H1 (cell line): ENCODE results near the gene LYPD6B. TPM values are rescaled to one million over a fixed set of nuclear protein-coding genes. Genes with fewer than 3 reads are reported as not detected.

Source experiments
- CTCF ChIA-PET: fragments of 300-600 bp; sonication (Branson Sonifier 250); formaldehyde crosslinking; loops from one replicate; lab custom pipeline; 2021; ENCODE audit not compliant: partially characterized antibody; lab: Charles Lee
- POLR2A ChIA-PET: fragments of 300-600 bp; sonication (Branson Sonifier 250); formaldehyde crosslinking; loops from one replicate; lab custom pipeline; 2021; ENCODE audit warnings: inconsistent platforms; ENCODE audit not compliant: partially characterized antibody; lab: Charles Lee
- DNase-seq, 2 experiments: peaks; one replicate each; pipeline versions ENCODE4 v3.0.0 to v3.0.0-alpha.2; 2010 to 2022; ENCODE audit warnings: low spot score in 2 of 2, low read depth in 1 of 2, mixed read lengths in 1 of 2
- FAIRE-seq: peaks from 2 replicates; lab custom pipeline; 2011; peaks lifted over from hg19 to GRCh38; lab: Jason Lieb, UNC
- H2AFZ ChIP-seq: 2 replicates; pipeline ENCODE4 v1.8.1; 2012; ENCODE audit warnings: low read length, inconsistent platforms
- H2AK5ac ChIP-seq: 2 replicates; pipeline ENCODE4 v1.6.1; 2013; ENCODE audit warnings: low read depth, low read length
- H2BK120ac ChIP-seq: replicated peaks from 2 replicates; pipeline ENCODE3; 2013; ENCODE audit warnings: low read depth, low read length, inconsistent platforms
- H2BK12ac ChIP-seq: 2 replicates; pipeline ENCODE4 v1.6.1; 2013; ENCODE audit warnings: low read depth, low read length
- H2BK15ac ChIP-seq: 2 replicates; pipeline ENCODE4 v1.6.1; 2013; ENCODE audit warnings: low read length
- H2BK20ac ChIP-seq: 2 replicates; pipeline ENCODE4 v1.6.1; 2013; ENCODE audit warnings: low read length
- H2BK5ac ChIP-seq: 2 replicates; pipeline ENCODE4 v1.6.1; 2013; ENCODE audit warnings: low read depth, low read length
- H3K14ac ChIP-seq: 2 replicates; pipeline ENCODE4 v1.6.1; 2013; ENCODE audit warnings: inconsistent platforms; ENCODE audit not compliant: insufficient read length
- H3K18ac ChIP-seq: 2 replicates; pipeline ENCODE4 v1.6.1; 2013; ENCODE audit warnings: low read length; ENCODE audit errors: extremely low read depth
- H3K23ac ChIP-seq: 2 replicates; pipeline ENCODE4 v1.6.1; 2013; ENCODE audit warnings: inconsistent platforms; ENCODE audit not compliant: insufficient read length
- H3K23me2 ChIP-seq: 2 replicates; pipeline ENCODE4 v1.6.1; 2013; ENCODE audit warnings: low read depth, low read length
- H3K27ac ChIP-seq: 2 replicates; pipeline ENCODE4 v1.6.1; 2011; ENCODE audit warnings: low read depth, low read length, inconsistent platforms
- H3K27me3 ChIP-seq, 4 experiments: replicated peaks in 1 of 4; 1 replicate in 1 of 4; 2 replicates in 3 of 4; pipeline versions ENCODE4 v1.6.1 to v1.8.1; 2011 to 2013; ENCODE audit warnings: low read length in 3 of 4, mild to moderate bottlenecking in 3 of 4, inconsistent platforms in 2 of 4, mixed read lengths in 2 of 4, moderate library complexity in 1 of 4; ENCODE audit not compliant: control insufficient read depth in 3 of 4, insufficient read depth in 3 of 4; ENCODE audit errors: extremely low read depth in 1 of 4
- H3K36me3 ChIP-seq, 4 experiments: 2 replicates each; pipeline versions ENCODE4 v1.6.1 to v1.8.1; 2011 to 2013; ENCODE audit warnings: mild to moderate bottlenecking in 4 of 4, low read length in 3 of 4, moderate library complexity in 2 of 4, control low read depth in 1 of 4, inconsistent platforms in 1 of 4; ENCODE audit not compliant: insufficient read depth in 4 of 4, control insufficient read depth in 2 of 4
- H3K4ac ChIP-seq: replicated peaks from 2 replicates; pipeline ENCODE3; 2013; ENCODE audit warnings: low read length, low read depth, mixed read lengths, inconsistent platforms; ENCODE audit not compliant: insufficient read length
- H3K4me1 ChIP-seq, 4 experiments: replicated peaks in 1 of 4; 1 replicate in 1 of 4; 2 replicates in 3 of 4; pipeline versions ENCODE4 v1.6.1 to v1.8.1; 2011 to 2013; ENCODE audit warnings: low read length in 3 of 4, inconsistent platforms in 2 of 4, mixed read lengths in 1 of 4; ENCODE audit not compliant: insufficient read depth in 4 of 4, control insufficient read depth in 3 of 4
- H3K4me2 ChIP-seq, 2 experiments: 2 replicates each; pipeline versions ENCODE4 v1.6.1 to v1.8.1; 2011 to 2013; ENCODE audit warnings: low read depth in 2 of 2, low read length in 2 of 2, control low read depth in 1 of 2, inconsistent platforms in 1 of 2, mild to moderate bottlenecking in 1 of 2; ENCODE audit not compliant: insufficient read depth in 1 of 2
- H3K4me3 ChIP-seq, 4 experiments: fragments of 200-600, 300-600 bp in 1 of 4; sonication (generic), shearing (Covaris generic), sonication (Bioruptor Twin) in 1 of 4; 2 replicates each; pipeline versions ENCODE4 v1.5.1 to v1.8.1; 2011 to 2016; ENCODE audit warnings: low read length in 4 of 4, low read depth in 3 of 4, control low read depth in 2 of 4, inconsistent platforms in 2 of 4, mild to moderate bottlenecking in 2 of 4, mixed read lengths in 1 of 4, moderate library complexity in 1 of 4; ENCODE audit not compliant: insufficient read depth in 2 of 4; ENCODE audit errors: extremely low read depth in 1 of 4
- H3K56ac ChIP-seq: replicated peaks from 2 replicates; pipeline ENCODE3; 2013; ENCODE audit warnings: low read depth, mild to moderate bottlenecking, mixed read lengths, low read length, inconsistent platforms; ENCODE audit not compliant: insufficient read length
- H3K79me1 ChIP-seq: 2 replicates; pipeline ENCODE4 v1.6.1; 2013; ENCODE audit warnings: low read depth, low read length, control low read depth
- H3K79me2 ChIP-seq, 2 experiments: 2 replicates each; pipeline versions ENCODE4 v1.6.1 to v1.8.1; 2012 to 2013; ENCODE audit warnings: low read length in 2 of 2, mild to moderate bottlenecking in 2 of 2, inconsistent platforms in 1 of 2; ENCODE audit not compliant: insufficient read depth in 2 of 2, control insufficient read depth in 1 of 2
- H3K9ac ChIP-seq, 4 experiments: replicated peaks in 1 of 4; 1 replicate in 1 of 4; 2 replicates in 3 of 4; pipeline versions ENCODE4 v1.6.1 to v1.8.1; 2011 to 2013; ENCODE audit warnings: low read depth in 3 of 4, low read length in 3 of 4, control low read depth in 2 of 4, mild to moderate bottlenecking in 2 of 4, moderate library complexity in 2 of 4, inconsistent platforms in 1 of 4; ENCODE audit errors: extremely low read depth in 1 of 4
- H3K9me3 ChIP-seq, 2 experiments: 2 replicates each; pipeline versions ENCODE4 v1.6.1 to v1.8.1; 2012 to 2013; ENCODE audit warnings: mild to moderate bottlenecking in 2 of 2, moderate library complexity in 2 of 2, control low read depth in 1 of 2, inconsistent platforms in 1 of 2, low read depth in 1 of 2, low read length in 1 of 2, mixed read lengths in 1 of 2; ENCODE audit not compliant: insufficient read depth in 2 of 2
- H4K20me1 ChIP-seq, 2 experiments: replicated peaks in 1 of 2; 2 replicates each; pipeline versions ENCODE3 to v1.8.1; 2011 to 2013; ENCODE audit warnings: inconsistent platforms in 2 of 2, low read length in 2 of 2, mild to moderate bottlenecking in 1 of 2; ENCODE audit not compliant: insufficient read depth in 2 of 2, control insufficient read depth in 1 of 2
- H4K5ac ChIP-seq: 2 replicates; pipeline ENCODE4 v1.6.1; 2013; ENCODE audit warnings: low read length, low read depth, mixed read lengths, inconsistent platforms; ENCODE audit not compliant: insufficient read length
- H4K8ac ChIP-seq: 2 replicates; pipeline ENCODE4 v1.8.0; 2013; ENCODE audit warnings: mild to moderate bottlenecking, moderate library complexity, low read length, inconsistent platforms; ENCODE audit not compliant: insufficient read depth; ENCODE audit errors: extremely low read depth
- H4K91ac ChIP-seq: replicated peaks from 2 replicates; pipeline ENCODE3; 2013; ENCODE audit warnings: low read length, mixed read lengths, inconsistent platforms; ENCODE audit not compliant: insufficient read length
- CBX8 ChIP-seq: fragments of 300-800, 300-1000 bp; sonication (generic); IDR thresholded peaks from 2 replicates; pipeline ENCODE4 v1.7.1; 2016; ENCODE audit warnings: low read depth, low read length, borderline replicate concordance
- CEBPB ChIP-seq: IDR thresholded peaks from 2 replicates; pipeline ENCODE4 v1.6.1; 2012; ENCODE audit warnings: low read depth, low read length
- JUND ChIP-seq: IDR thresholded peaks from 2 replicates; pipeline ENCODE4 v1.6.1; 2011; ENCODE audit warnings: mild to moderate bottlenecking, improper control_type of control experiment, low read length
- SIN3A ChIP-seq, 2 experiments: IDR thresholded peaks in 1 of 2; conservative IDR thresholded peaks in 1 of 2; 2 replicates each; pipeline ENCODE4 v1.6.1; 2011 to 2012; ENCODE audit warnings: low read length in 2 of 2, improper control_type of control experiment in 1 of 2, low read depth in 1 of 2, mild to moderate bottlenecking in 1 of 2
- SP4 ChIP-seq: IDR thresholded peaks from 2 replicates; pipeline ENCODE4 v1.6.1; 2012; ENCODE audit warnings: low read length, inconsistent platforms
- YY1 ChIP-seq: IDR thresholded peaks from 2 replicates; pipeline ENCODE4 v1.6.1; 2011; ENCODE audit warnings: low read depth, mild to moderate bottlenecking, low read length
- polyA plus RNA-seq, 7 experiments: library from polyadenylated mRNA; depleted of rRNA in 3 of 7; stranded (reverse) in 5 of 7; unstranded in 2 of 7; fragments of >200 nt in 5 of 7; fragments of 200-250 nt in 2 of 7; gene quantifications; 1 replicate in 5 of 7; 2 replicates in 1 of 7; 4 replicates in 1 of 7; pipeline versions ENCODE4 v1.2.1 to v1.2.3, GENCODE V29; 2011 to 2013; ENCODE audit warnings: missing spikeins in 2 of 7, mixed read lengths in 2 of 7
- total RNA-seq: library from RNA; stranded (reverse); fragmentation: NEBNext Ultra II Directional; extraction: Animal tissue kit (Norgen Biotek cat#: 25700); gene quantifications from 2 replicates; pipeline ENCODE4 v1.2.1, GENCODE V29; 2021

The LYPD6B gene
- total and polyA plus RNA-seq, 2 of the 8 experiments (the other 6 are each of a cell fraction or from before 2014, with no cell fraction given) = 2.2 to 3.5 TPM

- no peak overlapping the region for H2AFZ ChIP-seq
- no peaks in the 10 kb centered on the region for H3K9me3 ChIP-seq
- H2BK5ac ChIP-seq = no peak overlapping the region
- H4K91ac ChIP-seq = no peak overlapping the region
- no peaks in the 10 kb centered on the region for H3K36me3 ChIP-seq
- H3K23ac ChIP-seq = no peak overlapping the region
- no peak overlapping the region for H3K4ac ChIP-seq
- no peak overlapping the region for H3K4me3 ChIP-seq
- no peaks in the 10 kb centered on the region for H3K27me3 ChIP-seq
- no peak overlapping the region for H3K27ac ChIP-seq
- no peaks in the 10 kb centered on the region; the same call in 1 of the 2 replicates for H3K23me2 ChIP-seq
- H2BK20ac ChIP-seq = no peak overlapping the region
- TF ChIP-seq CBX8 (no peak), JUND (no peak), SP4 (no peak), CEBPB (no peak), SIN3A (conservative IDR thresholded peaks at IDR 0.05 in 1 of 2, IDR thresholded peaks at IDR 0.05 in 1 of 2; ENCODE audit: low read depth in 1 of 2, low read length in 2 of 2) (no peak), YY1 (no peak)
- TF ChIP-seq, all 59 proteins: peak for 0
- FAIRE-seq = no peak
- H3K56ac ChIP-seq = no peak overlapping the region
- H3K79me1 ChIP-seq = no peaks in the 10 kb centered on the region
- H3K9ac ChIP-seq = no peak overlapping the region
- H2BK12ac ChIP-seq = no peak overlapping the region
- H3K4me2 ChIP-seq = no peak overlapping the region
- H3K79me2 ChIP-seq = no peaks in the 10 kb centered on the region
- no peak overlapping the region for H4K8ac ChIP-seq
- H2AK5ac ChIP-seq = no peak overlapping the region
- H3K14ac ChIP-seq = no peak overlapping the region
- ChIA-PET POLR2A (no interaction called here), CTCF (interaction anchor here (0.7 to 1.9 kb wide), 3 partner anchors 10 to 77 kb away, joined by 3 to 9 read pairs (median 3); no protein-coding TSS in a partner anchor)
- no peak overlapping the region for H2BK15ac ChIP-seq
- H4K5ac ChIP-seq = no peak overlapping the region
- no peak overlapping the region for H3K18ac ChIP-seq
- H3K4me1 ChIP-seq = peaks cover 0 to 7% (median 4%) of the 10 kb centered on the region in 4 experiments; a peak in 3 of 7 replicates
- no peaks in the 10 kb centered on the region for H4K20me1 ChIP-seq
- H2BK120ac ChIP-seq = no peak overlapping the region
- DNase-seq = no peak
These were observed 180.0 kb downstream of the LYPD6B start for GRCh38 chr2:149218497-149218896.
